ENCODE data around the gene NCS1.

- no peak for TF ChIP-seq CTCF (conservative IDR thresholded peaks at IDR 0.05; ENCODE audit: low read depth, low read length)
- no peak for TF ChIP-seq EZH2 (IDR thresholded peaks at IDR 0.05; ENCODE audit: borderline replicate concordance, low read depth, low read length, poor library complexity, severe bottlenecking)
Measured at GRCh38 chr9:130181678-130182380, 9.6 kb downstream of the NCS1 start.
